ENCODE measurements around the gene PLB1.

GRCh38 chr2:28630341-28630740 lies 134.5 kb downstream of the PLB1 start:
- TF ChIP-seq POLR2A (IDR thresholded peaks at IDR 0.05), result no peak
- TF ChIP-seq, protein P1, sequence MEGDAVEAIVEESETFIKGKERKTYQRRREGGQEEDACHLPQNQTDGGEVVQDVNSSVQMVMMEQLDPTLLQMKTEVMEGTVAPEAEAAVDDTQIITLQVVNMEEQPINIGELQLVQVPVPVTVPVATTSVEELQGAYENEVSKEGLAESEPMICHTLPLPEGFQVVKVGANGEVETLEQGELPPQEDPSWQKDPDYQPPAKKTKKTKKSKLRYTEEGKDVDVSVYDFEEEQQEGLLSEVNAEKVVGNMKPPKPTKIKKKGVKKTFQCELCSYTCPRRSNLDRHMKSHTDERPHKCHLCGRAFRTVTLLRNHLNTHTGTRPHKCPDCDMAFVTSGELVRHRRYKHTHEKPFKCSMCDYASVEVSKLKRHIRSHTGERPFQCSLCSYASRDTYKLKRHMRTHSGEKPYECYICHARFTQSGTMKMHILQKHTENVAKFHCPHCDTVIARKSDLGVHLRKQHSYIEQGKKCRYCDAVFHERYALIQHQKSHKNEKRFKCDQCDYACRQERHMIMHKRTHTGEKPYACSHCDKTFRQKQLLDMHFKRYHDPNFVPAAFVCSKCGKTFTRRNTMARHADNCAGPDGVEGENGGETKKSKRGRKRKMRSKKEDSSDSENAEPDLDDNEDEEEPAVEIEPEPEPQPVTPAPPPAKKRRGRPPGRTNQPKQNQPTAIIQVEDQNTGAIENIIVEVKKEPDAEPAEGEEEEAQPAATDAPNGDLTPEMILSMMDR (IDR thresholded peaks at IDR 0.05), result no peak
